Tongue (tissue), 2 donors: ENCODE results near the gene NECTIN2. TPM values are rescaled to one million over a fixed set of nuclear protein-coding genes. Genes with fewer than 3 reads are reported as not detected.

Experiments
- DNase-seq: peaks from one replicate; pipeline ENCODE4 v3.0.0-alpha.2; 2015
- total RNA-seq: library from RNA; depleted of rRNA; stranded (reverse); fragments of >200 nt; gene quantifications from one replicate; pipeline ENCODE4 v1.2.3, GENCODE V29; 2014

The NECTIN2 gene
- total RNA-seq, result 42.0 TPM

DNA sequence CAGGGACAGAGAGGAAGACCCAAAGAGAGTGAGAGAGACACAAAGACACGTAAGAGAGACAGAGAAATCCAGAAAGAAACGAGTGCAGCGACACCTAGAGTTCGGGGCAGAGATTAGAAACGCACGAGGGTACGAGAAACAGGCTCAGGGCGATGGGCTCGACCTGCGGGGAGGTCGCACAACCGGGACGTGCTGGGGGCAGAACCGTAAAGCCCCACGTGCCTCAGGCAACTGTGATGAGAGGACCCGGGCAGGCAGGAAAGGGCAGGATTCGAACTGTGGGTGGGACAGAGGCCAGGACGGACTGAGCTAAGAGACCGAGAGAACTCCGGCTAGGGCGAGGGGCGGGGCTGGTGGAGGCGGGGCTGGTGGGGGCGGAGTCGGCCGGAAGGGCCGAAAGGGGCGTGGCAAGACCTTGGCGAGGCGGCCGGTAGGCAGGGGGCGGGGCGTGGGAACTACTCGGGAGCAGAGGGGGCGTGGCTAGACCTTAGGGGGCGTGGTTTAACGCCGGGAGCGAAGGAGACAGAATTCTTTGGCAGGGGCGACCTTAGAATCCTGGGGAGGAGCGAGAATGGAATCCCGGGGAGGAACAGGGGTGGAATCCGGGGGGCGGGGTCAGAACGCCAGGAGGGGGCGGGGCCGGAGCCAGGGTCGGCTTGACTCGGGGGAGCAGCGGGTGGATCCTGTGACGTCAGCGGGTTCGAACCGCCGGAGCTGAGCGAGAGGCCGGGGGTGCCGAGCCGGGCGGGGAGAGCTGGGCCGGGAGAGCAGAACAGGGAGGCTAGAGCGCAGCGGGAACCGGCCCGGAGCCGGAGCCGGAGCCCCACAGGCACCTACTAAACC lies at the start of gene NECTIN2:
NECTIN2 (plus strand) TSS at position 686 of the 843 bp plus-strand sequence. CDS start 229 bp downstream, outside the sequence.
- DNase-seq, result peak; percentile 99

DNA sequence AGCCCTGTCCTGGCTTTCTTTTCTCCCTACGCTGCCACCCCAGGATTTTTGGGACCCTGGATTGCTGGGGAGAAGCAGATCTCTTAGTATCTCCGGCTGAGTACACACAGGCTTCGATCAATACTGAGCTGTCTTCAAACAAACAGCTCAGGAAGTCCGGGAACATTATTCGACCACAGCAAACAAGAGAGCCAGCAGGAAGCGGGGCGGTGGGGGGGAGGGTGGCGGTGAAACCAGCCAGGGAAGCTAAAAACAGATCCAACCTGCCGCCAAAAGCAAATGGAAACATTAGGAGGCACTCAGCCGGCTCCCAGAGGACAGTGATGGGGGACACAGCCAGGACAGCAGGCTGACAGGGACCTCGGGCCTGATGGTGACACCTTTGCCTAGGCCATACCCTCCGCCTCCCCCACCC lies 49.4 kb upstream of the NECTIN2 start:
- DNase-seq, result peak; percentile 57

DNA sequence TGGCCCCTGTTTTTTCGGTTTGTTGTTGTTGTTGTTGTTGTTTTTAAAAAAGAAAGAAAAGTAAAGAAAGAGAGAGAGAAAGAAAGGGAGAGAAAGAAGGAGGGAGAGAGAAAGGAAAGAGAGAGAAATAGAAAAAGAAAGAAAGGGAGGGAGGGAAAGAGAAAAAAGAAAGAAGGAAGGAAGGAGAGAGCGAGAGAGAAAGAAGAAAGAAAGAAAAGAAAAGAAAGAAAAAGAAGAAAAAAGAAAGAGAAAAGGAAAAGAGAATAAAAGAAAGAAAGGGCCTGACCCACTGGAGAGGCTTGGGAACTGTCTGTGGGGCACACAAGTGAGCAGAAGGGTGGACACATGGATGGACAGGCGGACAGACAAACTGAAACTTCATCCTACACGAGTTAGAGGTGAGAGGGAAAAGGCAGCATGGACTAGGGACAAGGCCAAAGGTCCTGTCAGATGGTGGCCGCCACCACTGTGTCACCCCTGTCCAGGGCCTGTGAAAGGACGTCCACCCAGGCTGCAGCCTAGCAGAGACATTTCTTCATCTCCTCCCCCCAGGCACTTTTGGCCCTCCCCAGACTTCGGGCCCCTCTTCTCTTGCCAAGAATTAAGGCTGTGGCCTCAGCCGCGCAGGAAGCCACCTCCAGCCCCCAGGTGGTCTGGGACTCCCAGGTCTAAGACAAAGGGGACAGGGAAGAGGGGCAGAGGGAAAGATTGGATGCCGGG lies 46.3 kb upstream of the NECTIN2 start:
- DNase-seq, result no peak

DNA sequence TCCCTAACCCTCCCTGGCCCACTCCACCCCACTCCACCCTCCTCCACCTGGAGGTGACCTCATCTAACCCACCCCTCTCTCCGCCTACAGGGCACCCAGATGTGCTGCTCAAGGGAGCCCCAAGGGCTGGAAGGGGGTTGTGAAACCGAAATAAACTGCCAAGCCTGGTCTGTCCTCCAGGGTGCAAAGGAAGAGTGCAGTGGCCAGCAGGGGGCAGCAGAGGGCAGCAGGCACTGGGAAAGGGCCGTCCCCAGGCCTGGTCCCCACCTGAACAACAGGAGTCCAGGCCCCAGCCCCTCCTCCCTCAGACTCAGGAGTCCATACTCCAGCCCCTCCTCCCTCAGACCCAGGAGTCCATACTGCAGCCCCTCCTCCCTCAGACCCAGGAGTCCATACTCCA lies 45.6 kb upstream of the NECTIN2 start:
- peak; percentile 89 for DNase-seq

DNA sequence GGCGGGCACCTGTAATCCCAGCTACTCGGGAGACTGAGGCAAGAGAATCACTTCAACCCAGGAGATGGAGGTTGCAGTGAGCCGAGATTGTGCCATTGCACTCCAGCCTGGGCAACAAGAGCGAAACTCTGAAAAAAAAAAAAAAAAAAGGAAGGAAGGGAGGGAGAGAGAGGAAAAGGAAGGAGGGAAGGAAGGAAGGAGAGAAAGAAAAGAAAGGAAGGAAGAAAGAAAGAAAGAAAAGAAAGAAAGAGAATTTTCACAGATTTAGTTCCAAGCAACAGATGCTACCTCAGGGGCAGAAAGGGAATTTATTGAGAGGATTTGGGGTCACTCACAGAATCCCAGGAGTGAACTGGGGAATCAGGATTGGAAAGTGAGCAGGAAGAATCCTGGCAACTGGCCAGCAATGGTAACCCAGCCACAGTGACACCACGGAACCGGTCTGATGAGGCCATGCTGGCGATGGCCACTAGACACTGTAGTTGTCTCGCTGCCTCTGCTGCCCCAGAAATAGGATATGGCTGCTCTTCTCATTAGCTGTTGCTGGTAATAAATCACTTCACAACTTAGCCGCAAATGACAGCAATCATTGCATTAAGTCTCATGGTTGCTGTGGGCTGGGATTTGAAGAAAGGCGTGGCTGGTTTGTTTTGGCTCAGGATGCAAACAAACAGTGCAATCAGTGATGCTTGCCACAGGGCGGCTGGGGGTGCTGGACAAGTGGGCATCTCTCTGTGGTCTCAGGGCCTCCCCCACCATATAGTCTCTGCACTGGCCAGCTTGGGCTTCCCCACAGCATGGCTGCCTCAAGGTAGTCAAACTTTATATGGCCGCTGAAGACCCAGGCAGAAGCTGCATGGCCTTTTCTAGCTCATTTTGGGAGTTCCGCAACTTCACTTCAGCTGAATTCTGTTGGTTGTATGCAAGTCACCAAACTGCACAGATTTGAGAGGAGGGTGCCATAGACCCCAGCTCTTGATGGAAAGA lies 42.4 kb upstream of the NECTIN2 start:
- DNase-seq, result no peak

GRCh38 chr19:44806291-44806690 lies 39.8 kb upstream of the NECTIN2 start:
- peak; percentile 15 for DNase-seq

DNA sequence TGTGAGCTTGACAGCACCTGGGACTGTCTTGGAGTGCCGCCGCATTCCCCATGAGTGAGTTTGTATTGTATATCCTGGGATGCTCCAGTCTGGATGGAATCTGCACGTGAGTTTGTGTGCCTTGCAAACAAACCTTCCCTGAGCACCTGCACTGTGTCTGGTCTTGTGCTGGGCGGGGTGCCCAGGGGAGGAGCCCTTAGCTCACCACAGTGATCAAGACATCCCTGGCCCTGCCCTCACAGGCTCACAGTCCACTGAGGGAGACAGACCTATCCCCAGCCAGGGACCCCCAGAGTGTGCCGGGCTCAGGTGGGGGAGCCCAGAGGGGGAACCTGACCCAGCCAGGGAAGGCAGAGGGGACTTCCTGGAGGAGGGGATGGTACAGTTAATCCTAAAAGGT lies 38.9 kb upstream of the NECTIN2 start:
- DNase-seq, result peak; percentile 71

GRCh38 chr19:44807652-44808462 lies 38.2 kb upstream of the NECTIN2 start:
- peak; percentile 47 for DNase-seq

DNA sequence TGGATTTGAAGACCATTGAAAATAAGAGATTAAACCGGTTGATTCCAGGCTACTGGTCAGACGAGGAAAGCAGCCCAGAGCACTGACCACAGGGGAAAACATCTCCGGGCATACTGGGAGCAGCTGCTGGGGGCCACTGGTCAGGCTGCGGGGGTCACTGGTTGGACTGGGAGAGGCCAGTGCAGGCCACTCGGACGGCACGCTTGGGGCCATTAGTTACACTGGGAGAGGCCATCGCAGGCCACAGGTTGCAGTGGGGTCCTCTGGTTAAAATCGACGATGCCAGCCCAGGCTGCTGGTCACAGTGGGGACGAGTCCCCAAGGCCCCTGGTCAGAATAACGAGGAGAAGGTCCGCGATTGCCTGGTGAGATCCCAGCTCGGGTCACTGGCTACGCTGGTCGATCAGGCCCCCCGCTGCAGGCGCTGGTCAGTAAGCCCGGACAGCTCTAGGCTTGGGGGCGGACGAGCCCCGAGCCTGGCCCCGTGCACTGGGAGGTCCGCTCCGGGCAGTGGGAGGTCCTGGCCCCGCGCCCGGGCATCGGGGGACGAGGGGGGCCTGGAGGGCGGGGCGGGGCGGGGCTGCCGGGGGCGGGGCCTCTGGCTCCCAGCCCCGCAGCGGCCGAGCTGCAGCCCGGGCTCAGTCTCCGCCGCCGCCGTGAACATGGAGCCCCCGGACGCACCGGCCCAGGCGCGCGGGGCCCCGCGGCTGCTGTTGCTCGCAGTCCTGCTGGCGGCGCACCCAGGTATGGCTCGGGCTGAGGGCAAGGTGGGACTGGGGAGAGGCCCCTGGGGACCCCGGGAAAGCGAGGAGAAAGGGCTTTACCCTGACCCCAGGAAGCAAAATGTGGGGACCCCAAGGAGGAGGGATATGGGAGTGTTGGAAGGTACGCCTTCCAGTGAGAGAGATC lies 37.4 kb upstream of the NECTIN2 start, which contains the start of gene BCAM:
BCAM (plus strand) TSS at position 641 of the 909 bp plus-strand sequence; CDS start at position 663, 22 bp downstream.
- peak; percentile 91 for DNase-seq

DNA sequence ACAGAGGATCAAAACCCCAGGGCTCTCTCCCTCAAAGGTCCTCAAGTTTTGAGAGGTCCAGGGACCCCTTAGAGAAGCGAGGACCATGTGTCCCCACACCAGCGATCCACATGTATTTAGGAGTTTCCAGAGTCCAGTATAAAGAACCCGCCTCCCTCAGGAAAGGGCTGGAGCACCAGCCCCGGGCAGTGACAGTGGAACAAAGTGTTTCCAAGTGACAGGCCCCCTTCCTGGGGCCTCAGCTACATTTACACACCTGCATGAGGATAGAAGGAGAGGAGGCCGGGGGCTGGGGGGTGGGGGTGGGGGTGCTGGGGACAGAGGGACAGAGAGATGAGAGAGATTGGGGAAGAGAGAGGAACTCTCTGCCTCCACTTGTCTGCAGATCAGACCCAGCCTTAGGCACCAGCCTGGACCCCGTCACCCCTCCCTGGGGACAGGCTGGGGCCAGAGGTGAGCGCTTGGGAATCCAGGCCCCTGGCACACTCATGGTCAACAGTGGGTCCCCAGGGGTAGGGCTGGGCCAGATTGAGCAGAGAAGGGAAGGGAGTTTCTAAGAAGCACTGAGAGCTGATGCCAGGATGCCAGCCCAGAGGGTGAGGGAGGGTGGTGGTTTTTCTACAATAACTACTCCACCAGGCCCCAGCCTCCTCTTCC lies 36.4 kb upstream of the NECTIN2 start:
- DNase-seq, result peak; percentile 29

GRCh38 chr19:44810234-44811121 lies 35.6 kb upstream of the NECTIN2 start:
- DNase-seq, result peak; percentile 12

- no peak for DNase-seq
Measured at GRCh38 chr19:44811122-44811419, 35.0 kb upstream of the NECTIN2 start.

DNA sequence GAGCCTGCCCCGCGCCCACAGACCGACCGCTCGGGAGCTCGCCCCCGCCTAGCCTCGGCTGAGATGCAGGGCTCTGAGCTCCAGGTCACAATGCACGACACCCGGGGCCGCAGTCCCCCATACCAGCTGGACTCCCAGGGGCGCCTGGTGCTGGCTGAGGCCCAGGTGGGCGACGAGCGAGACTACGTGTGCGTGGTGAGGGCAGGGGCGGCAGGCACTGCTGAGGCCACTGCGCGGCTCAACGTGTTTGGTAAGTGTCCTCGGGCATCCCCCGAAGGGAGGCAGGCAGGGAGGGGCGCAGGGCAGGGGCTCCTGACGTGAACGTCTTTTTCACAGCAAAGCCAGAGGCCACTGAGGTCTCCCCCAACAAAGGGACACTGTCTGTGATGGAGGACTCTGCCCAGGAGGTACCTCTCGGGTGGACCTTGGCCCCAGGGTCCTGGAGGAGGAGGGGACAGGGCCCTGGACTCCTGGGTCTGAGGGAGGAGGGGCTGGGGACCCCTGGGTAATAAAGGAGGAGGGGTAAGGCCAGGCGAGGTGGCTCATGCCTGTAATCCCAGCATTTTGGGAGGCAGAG lies 33.9 kb upstream of the NECTIN2 start:
- DNase-seq, result no peak

DNA sequence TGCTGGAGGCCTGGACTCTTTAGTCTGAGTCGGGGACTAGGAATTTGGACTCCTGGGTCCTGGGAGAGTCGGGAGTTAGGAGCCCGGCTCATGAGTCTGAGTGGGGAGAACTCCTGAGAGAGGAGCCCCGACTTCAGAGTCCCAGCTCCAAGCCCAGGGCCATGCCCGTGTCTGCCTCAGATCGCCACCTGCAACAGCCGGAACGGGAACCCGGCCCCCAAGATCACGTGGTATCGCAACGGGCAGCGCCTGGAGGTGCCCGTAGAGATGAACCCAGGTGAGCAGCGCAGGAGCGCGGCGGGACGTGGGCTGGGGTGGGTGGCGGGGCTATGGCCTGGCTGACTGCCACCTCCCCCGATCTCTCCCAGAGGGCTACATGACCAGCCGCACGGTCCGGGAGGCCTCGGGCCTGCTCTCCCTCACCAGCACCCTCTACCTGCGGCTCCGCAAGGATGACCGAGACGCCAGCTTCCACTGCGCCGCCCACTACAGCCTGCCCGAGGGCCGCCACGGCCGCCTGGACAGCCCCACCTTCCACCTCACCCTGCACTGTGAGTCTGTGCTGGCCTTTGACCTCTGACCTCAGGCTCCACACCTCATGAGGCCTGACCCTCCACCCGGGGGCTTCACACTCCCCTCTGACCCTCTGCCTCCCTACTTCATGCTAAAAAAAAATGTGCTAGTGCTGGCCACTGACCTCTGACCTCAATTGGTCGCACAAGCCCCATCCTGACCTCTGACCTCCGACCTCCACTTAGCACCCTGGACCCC lies 32.8 kb upstream of the NECTIN2 start:
- DNase-seq, result no peak

GRCh38 chr19:44813841-44814470 lies 32.1 kb upstream of the NECTIN2 start:
- DNase-seq, result no peak

DNA sequence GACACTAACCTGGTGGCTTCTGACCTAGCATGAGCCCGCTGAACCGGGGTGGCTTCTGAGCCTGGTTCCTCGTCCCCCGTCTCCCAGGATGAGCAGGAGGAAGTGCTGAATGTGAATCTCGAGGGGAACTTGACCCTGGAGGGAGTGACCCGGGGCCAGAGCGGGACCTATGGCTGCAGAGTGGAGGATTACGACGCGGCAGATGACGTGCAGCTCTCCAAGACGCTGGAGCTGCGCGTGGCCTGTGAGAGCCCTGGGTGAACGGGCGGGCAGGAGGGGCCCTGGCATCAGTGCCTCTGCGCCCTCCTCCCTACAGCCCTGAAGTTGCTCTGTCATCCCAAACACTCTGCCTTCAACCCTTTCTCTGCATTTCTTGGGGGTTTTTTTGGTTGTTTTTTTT lies 31.6 kb upstream of the NECTIN2 start:
- DNase-seq, result no peak

GRCh38 chr19:44816301-44816700 lies 29.8 kb upstream of the NECTIN2 start:
- peak; percentile 88 for DNase-seq
